Trophoblast cell (in vitro differentiated cells and primary cell): ENCODE measurements around the gene AEBP1.
A peak's percentile ranks its signal among the peaks of the same experiment; 100 is the strongest.

ENCODE experiments used
- DNase-seq, 2 donors: peaks; one replicate each; pipeline ENCODE4 v3.0.0-alpha.2; 2016
- H2AFZ ChIP-seq: 2 replicates; pipeline ENCODE4 v1.6.1; 2013; ENCODE audit warnings: low read length, moderate library complexity, mild to moderate bottlenecking; ENCODE audit not compliant: insufficient read depth, poor library complexity
- H2AK5ac ChIP-seq: 2 replicates; pipeline ENCODE4 v1.6.1; 2013; ENCODE audit warnings: mild to moderate bottlenecking, low read length
- H2BK120ac ChIP-seq: 2 replicates; pipeline ENCODE4 v1.6.1; 2013; ENCODE audit warnings: low read length, mild to moderate bottlenecking, moderate library complexity; ENCODE audit not compliant: insufficient read depth, poor library complexity
- H2BK12ac ChIP-seq: 2 replicates; pipeline ENCODE4 v1.6.1; 2013; ENCODE audit warnings: mild to moderate bottlenecking, low read length, moderate library complexity
- H2BK5ac ChIP-seq: 2 replicates; pipeline ENCODE4 v1.6.1; 2013; ENCODE audit warnings: low read length, low read depth, moderate library complexity, mild to moderate bottlenecking; ENCODE audit not compliant: poor library complexity
- H3K14ac ChIP-seq: 2 replicates; pipeline ENCODE4 v1.6.1; 2013; ENCODE audit warnings: mild to moderate bottlenecking, low read length
- H3K18ac ChIP-seq: 2 replicates; pipeline ENCODE4 v1.6.1; 2013; ENCODE audit warnings: mild to moderate bottlenecking, low read length
- H3K23ac ChIP-seq: 2 replicates; pipeline ENCODE4 v1.6.1; 2013; ENCODE audit warnings: low read length
- H3K27ac ChIP-seq: 2 replicates; pipeline ENCODE4 v1.5.1; 2013; ENCODE audit warnings: low read depth, mild to moderate bottlenecking, inconsistent platforms, low read length, moderate library complexity
- H3K27me3 ChIP-seq: 2 replicates; pipeline ENCODE4 v1.6.1; 2013; ENCODE audit warnings: inconsistent platforms, mild to moderate bottlenecking, low read length, moderate library complexity; ENCODE audit not compliant: insufficient read depth
- H3K36me3 ChIP-seq, 2 experiments: 1 replicate in 1 of 2; 2 replicates in 1 of 2; pipeline ENCODE4 v1.6.1; 2013; ENCODE audit warnings: low read length in 2 of 2, mild to moderate bottlenecking in 2 of 2, moderate library complexity in 1 of 2; ENCODE audit not compliant: insufficient read depth in 2 of 2, control insufficient read depth in 1 of 2
- H3K4ac ChIP-seq: 2 replicates; pipeline ENCODE4 v1.6.1; 2013; ENCODE audit warnings: low read depth, mild to moderate bottlenecking, low read length, moderate library complexity
- H3K4me1 ChIP-seq, 2 experiments: 1 replicate in 1 of 2; 2 replicates in 1 of 2; pipeline ENCODE4 v1.6.1; 2013; ENCODE audit warnings: low read length in 2 of 2, mild to moderate bottlenecking in 2 of 2, moderate library complexity in 1 of 2; ENCODE audit not compliant: insufficient read depth in 2 of 2, control insufficient read depth in 1 of 2
- H3K4me2 ChIP-seq: 2 replicates; pipeline ENCODE4 v1.6.1; 2013; ENCODE audit warnings: inconsistent platforms, mild to moderate bottlenecking, low read length, moderate library complexity
- H3K4me3 ChIP-seq: 2 replicates; pipeline ENCODE4 v1.5.1; 2013; ENCODE audit warnings: mild to moderate bottlenecking, low read depth, low read length, inconsistent platforms
- H3K79me1 ChIP-seq: one replicate; pipeline ENCODE4 v1.6.1; 2013; ENCODE audit warnings: low read length
- H3K79me2 ChIP-seq: 2 replicates; pipeline ENCODE4 v1.6.1; 2013; ENCODE audit warnings: low read length, mild to moderate bottlenecking; ENCODE audit not compliant: control insufficient read depth, insufficient read depth, poor library complexity
- H3K9ac ChIP-seq: 2 replicates; pipeline ENCODE4 v1.6.1; 2013; ENCODE audit warnings: mild to moderate bottlenecking, low read length
- H3K9me3 ChIP-seq: 2 replicates; pipeline ENCODE4 v1.6.1; 2013; ENCODE audit warnings: low read depth, mild to moderate bottlenecking, control low read depth, inconsistent platforms, low read length; ENCODE audit not compliant: insufficient read depth
- H4K12ac ChIP-seq: 2 replicates; pipeline ENCODE4 v1.6.1; 2013; ENCODE audit warnings: low read depth, mild to moderate bottlenecking, low read length, moderate library complexity
- H4K8ac ChIP-seq: 2 replicates; pipeline ENCODE4 v1.6.1; 2013; ENCODE audit warnings: low read depth, mild to moderate bottlenecking, low read length, moderate library complexity
- H4K91ac ChIP-seq: one replicate; pipeline ENCODE4 v1.6.1; 2013; ENCODE audit warnings: low read depth, mild to moderate bottlenecking, low read length, moderate library complexity
- WGBS: extraction: QIAGEN DNeasy Blood & Tissue Kit; methylation state at CpG from one replicate; pipeline ENCODE4 v1.1.7; 2013; ENCODE audit warnings: missing lambda C conversion rate; ENCODE audit not compliant: insufficient read length, insufficient coverage; ENCODE audit errors: extremely low coverage; 5-methylcytosine and 5-hydroxymethylcytosine counted together

The AEBP1 gene

DNA sequence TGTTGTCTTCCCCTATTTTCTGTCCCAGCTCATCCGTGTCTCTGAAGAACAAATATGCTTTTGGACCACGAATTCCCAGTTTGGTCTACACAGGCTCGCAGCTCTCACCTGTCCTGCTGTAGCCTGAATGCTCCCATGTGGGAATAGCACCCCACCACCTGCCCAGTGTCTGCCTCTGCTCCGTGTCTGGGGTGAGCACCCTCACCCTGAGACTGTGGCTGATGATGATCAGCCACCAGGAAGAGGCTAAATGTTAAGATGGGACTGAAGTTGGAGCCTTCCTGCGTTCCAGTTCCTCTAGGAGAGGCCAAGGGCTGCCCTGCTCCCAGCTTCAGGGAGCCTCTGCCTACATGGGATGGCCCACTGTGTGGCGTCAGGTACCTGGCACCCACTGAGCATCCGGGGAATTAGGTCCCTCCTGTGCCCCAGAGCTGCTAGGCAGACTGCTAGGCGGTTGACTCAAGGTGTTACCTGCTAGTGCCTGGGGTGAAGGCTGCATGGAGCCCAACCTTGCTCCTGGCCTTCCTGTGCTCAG is 42.4 kb upstream of the AEBP1 start:
- no peak overlapping the region for H3K9ac ChIP-seq
- H2BK120ac ChIP-seq = no peak overlapping the region
- H3K18ac ChIP-seq = no peak overlapping the region
- H3K4me3 ChIP-seq = no peak overlapping the region
- no peak overlapping the region for H4K8ac ChIP-seq
- H3K4me1 ChIP-seq = peaks cover 0 to 8% of the 10 kb centered on the region in 2 experiments
- H2AFZ ChIP-seq = no peak overlapping the region
- no peaks in the 10 kb centered on the region for H3K79me1 ChIP-seq
- no peaks in the 10 kb centered on the region for H3K27me3 ChIP-seq
- H3K4me2 ChIP-seq = no peak overlapping the region
- H2BK5ac ChIP-seq = no peak overlapping the region
- H2BK12ac ChIP-seq = no peak overlapping the region
- no peaks in the 10 kb centered on the region for H3K79me2 ChIP-seq
- peaks cover 57 to 60% of the 10 kb centered on the region in 2 experiments for H3K36me3 ChIP-seq
- H2AK5ac ChIP-seq = no peak overlapping the region
- H4K12ac ChIP-seq = no peak overlapping the region
- no peaks in the 10 kb centered on the region for H3K9me3 ChIP-seq
- no peak overlapping the region for H3K14ac ChIP-seq
- no peak overlapping the region for H3K27ac ChIP-seq
- H3K23ac ChIP-seq = no peak overlapping the region
- no CpG with 5 or more reads among the region's 8 CpGs for WGBS
- DNase-seq = no peak
- H3K4ac ChIP-seq = no peak overlapping the region
- no peak overlapping the region for H4K91ac ChIP-seq

DNA sequence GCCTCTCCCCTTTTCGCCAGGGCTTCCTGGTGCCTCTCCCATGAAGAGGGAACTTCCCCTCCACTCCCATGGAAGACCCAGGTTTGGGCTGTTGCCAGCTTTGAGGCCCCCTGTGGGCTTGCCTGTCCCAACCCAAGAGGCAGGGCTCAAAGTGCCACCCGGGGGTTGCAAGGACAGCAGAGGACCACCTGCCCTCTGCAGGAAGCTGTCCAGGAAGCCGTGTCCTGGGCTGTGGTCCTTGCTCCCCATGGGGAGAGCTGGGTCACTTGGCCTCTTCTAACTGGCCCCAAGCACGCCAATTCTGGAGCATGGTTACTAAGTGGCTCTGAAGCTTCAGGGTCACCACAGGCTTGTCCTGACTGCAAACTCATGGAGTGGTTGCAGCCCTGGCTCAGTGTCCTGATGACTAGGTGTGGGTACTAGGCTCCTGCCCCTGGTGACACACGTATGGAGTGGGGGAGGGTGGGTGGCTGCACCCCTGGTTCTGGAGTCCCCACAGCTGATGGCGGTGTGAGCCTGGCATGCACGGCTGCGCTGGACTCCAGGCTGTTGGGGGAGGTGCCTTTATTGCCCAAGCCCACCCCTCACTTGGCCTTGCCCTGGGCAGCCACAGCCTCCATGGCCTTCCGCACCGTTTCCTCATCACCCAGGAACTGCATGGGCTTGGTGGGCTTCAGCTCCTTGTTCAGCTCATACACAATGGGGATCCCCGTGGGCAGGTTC is 41.8 kb upstream of the AEBP1 start:
- no peak overlapping the region for H4K8ac ChIP-seq
- H3K9me3 ChIP-seq = no peaks in the 10 kb centered on the region
- no peaks in the 10 kb centered on the region for H3K27me3 ChIP-seq
- no peak overlapping the region for H3K14ac ChIP-seq
- H3K4me1 ChIP-seq = peaks cover 0 to 8% of the 10 kb centered on the region in 2 experiments
- no CpG with 5 or more reads among the region's 11 CpGs for WGBS
- H2BK12ac ChIP-seq = no peak overlapping the region
- no peak overlapping the region for H3K23ac ChIP-seq
- H3K36me3 ChIP-seq = peaks cover 51 to 54% of the 10 kb centered on the region in 2 experiments
- H2BK5ac ChIP-seq = no peak overlapping the region
- peak overlapping the region; percentile 4 for H3K4me3 ChIP-seq
- H3K9ac ChIP-seq = no peak overlapping the region
- no peak overlapping the region for H2AFZ ChIP-seq
- H4K12ac ChIP-seq = no peak overlapping the region
- H3K18ac ChIP-seq = no peak overlapping the region
- no peaks in the 10 kb centered on the region for H3K79me1 ChIP-seq
- no peak overlapping the region for H4K91ac ChIP-seq
- no peak for DNase-seq
- no peak overlapping the region for H2AK5ac ChIP-seq
- H3K79me2 ChIP-seq = no peaks in the 10 kb centered on the region
- no peak overlapping the region for H2BK120ac ChIP-seq
- no peak overlapping the region for H3K4me2 ChIP-seq
- no peak overlapping the region for H3K4ac ChIP-seq
- no peak overlapping the region for H3K27ac ChIP-seq

DNA sequence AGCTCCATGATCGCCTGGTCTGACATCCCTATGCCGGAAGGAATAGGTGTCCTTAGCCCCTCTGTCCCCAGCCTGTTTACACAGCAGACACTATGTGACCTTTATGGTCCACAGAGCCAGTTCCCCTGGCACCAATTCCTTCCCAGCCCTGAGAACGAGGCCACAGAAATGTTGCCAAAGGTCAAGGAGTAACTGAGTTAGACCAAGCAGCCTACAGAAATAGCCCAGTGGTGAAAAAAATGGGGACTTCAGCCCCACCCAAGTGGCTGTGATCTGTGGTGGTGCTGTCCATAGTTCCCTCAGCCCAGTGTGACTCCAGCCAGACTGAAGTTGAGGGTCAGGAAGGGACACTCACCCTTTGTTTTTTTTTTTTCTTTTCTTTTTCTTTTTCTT is 41.2 kb upstream of the AEBP1 start:
- Histone ChIP-seq H3K27ac (no peak overlapping the region), H3K36me3 (peaks cover 45 to 49% of the 10 kb centered on the region in 2 experiments), H4K8ac (no peak overlapping the region), H3K9ac (no peak overlapping the region), H3K4me1 (peaks cover 0 to 8% of the 10 kb centered on the region in 2 experiments), H2BK5ac (no peak overlapping the region), H2BK12ac (no peak overlapping the region), H2AK5ac (no peak overlapping the region), H3K27me3 (no peaks in the 10 kb centered on the region), H4K12ac (no peak overlapping the region), H3K4ac (no peak overlapping the region), H3K4me2 (no peak overlapping the region), H3K79me2 (no peaks in the 10 kb centered on the region), H3K9me3 (no peaks in the 10 kb centered on the region), H3K23ac (no peak overlapping the region), H3K4me3 (no peak overlapping the region), H4K91ac (no peak overlapping the region), H3K18ac (no peak overlapping the region), H2AFZ (no peak overlapping the region), H2BK120ac (no peak overlapping the region), H3K14ac (no peak overlapping the region), H3K79me1 (no peaks in the 10 kb centered on the region)
- WGBS = no CpG with 5 or more reads among the region's 3 CpGs
- DNase-seq = no peak

DNA sequence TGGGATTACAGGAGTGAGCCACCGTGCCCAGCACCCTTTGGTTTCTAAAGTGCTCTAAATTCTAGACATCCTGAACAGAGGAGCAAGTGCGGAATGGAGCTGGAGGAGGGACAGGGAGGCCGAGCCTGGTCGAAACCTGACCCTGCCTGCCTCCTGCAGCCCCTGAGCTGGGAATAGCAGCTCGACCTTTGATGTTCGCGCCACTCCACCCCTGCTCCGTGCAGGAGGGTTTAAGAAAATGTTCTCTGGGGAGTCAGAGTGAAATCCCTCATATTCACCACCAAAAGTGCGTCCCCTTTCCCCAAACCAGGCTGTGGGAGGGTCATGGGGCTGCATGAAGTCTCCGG is 40.6 kb upstream of the AEBP1 start:
- Histone ChIP-seq H3K27me3 (no peaks in the 10 kb centered on the region), H3K79me2 (no peaks in the 10 kb centered on the region), H2BK5ac (no peak overlapping the region), H2AFZ (no peak overlapping the region), H3K4ac (no peak overlapping the region), H2BK12ac (no peak overlapping the region), H4K8ac (no peak overlapping the region), H2AK5ac (no peak overlapping the region), H3K9me3 (no peaks in the 10 kb centered on the region), H3K23ac (no peak overlapping the region), H4K91ac (no peak overlapping the region), H4K12ac (no peak overlapping the region), H3K4me3 (no peak overlapping the region), H3K27ac (no peak overlapping the region), H3K36me3 (peaks cover 39 to 42% of the 10 kb centered on the region in 2 experiments), H3K4me2 (no peak overlapping the region), H3K18ac (no peak overlapping the region), H3K79me1 (no peaks in the 10 kb centered on the region), H3K14ac (no peak overlapping the region), H2BK120ac (no peak overlapping the region), H3K4me1 (peaks cover 0 to 8% of the 10 kb centered on the region in 2 experiments), H3K9ac (no peak overlapping the region)
- no peak for DNase-seq
- WGBS = no CpG with 5 or more reads among the region's 10 CpGs
